Fibroblast of mammary gland (primary cell): ENCODE data around the gene TBC1D22A.
A peak's percentile ranks its signal among the peaks of the same experiment; 100 is the strongest.

ENCODE experiments used
- DNase-seq: peaks from one replicate; pipeline ENCODE4 v3.0.0-alpha.2; 2010; ENCODE audit warnings: low read depth
- H3K4me3 ChIP-seq: 2 replicates; pipeline ENCODE4 v1.5.1; 2011; ENCODE audit warnings: low read depth, mild to moderate bottlenecking, low read length, moderate library complexity; ENCODE audit not compliant: control insufficient read depth
- CTCF ChIP-seq: conservative IDR thresholded peaks from 2 replicates; pipeline ENCODE4 v1.5.1; 2011; ENCODE audit warnings: low read depth, low read length, inconsistent platforms; ENCODE audit not compliant: control insufficient read depth, insufficient read depth

TBC1D22A gene

GRCh38 chr22:47123006-47123826, 360.8 kb downstream of the TBC1D22A start:
- TF ChIP-seq CTCF, result no peak

GRCh38 chr22:47123827-47124442, 361.5 kb downstream of the TBC1D22A start:
- DNase-seq, result no peak
- TF ChIP-seq CTCF, result no peak
- no peak overlapping the region for H3K4me3 ChIP-seq

More at GRCh38 chr22:47123006-47123826, 360.8 kb downstream of the TBC1D22A start:
- no peak for DNase-seq
- no peak overlapping the region for H3K4me3 ChIP-seq

GRCh38 chr22:47124451-47124881, 362.0 kb downstream of the TBC1D22A start:
- TF ChIP-seq CTCF, result no peak
- H3K4me3 ChIP-seq, result no peak overlapping the region

DNA sequence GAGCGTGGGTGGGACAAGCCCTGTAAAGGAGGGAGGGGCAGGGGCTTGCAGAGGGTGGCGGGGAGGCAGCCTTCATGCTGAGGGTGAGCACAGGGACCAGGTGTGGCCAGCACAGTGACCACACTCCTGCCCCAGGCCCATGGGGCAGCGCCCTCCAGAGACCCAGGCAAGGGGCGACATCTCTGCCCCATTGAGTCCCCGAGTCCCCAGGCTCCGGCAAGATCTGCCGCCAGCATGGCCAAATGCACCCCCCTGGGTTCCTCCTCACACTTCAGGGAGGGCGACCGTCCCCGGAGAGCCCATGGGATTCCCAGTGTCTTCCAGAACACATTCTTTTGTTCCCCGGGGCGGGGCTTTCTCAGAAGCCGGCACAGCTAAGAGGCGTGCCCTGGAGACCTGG, 362.5 kb downstream of the TBC1D22A start:
- no peak for TF ChIP-seq CTCF
- H3K4me3 ChIP-seq, result no peak overlapping the region
- DNase-seq, result no peak

More at GRCh38 chr22:47124451-47124881, 362.0 kb downstream of the TBC1D22A start:
- DNase-seq, result no peak

- no peak overlapping the region for H3K4me3 ChIP-seq
- peak; percentile 7 for TF ChIP-seq CTCF
- peak; percentile 6 for DNase-seq
These were observed 363.2 kb downstream of the TBC1D22A start for GRCh38 chr22:47125603-47126002.

DNA sequence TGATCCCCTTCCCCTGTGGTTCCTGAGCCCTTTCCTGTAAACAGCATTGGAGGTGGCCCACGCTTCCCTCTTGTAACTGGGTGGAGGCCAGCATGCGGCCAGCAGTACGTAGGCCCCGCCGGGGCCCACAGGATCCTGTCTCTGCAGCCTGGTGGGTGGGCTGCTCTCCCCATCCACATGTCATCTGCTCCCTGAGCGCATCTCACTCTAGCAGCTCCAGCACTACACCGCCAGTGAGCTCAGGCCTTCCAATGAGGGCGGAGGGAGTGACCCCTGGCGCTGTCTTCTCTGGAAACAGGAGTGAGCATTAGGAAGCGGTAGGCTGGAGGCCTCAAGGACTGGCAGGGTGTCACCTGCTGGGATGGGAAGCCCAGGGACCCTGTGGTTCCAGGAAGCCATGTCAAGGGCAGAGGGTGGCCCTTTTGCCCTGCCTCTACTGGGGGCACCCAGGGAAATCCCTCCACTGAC, 363.9 kb downstream of the TBC1D22A start:
- DNase-seq, result no peak
- H3K4me3 ChIP-seq, result no peak overlapping the region
- TF ChIP-seq CTCF, result no peak
